GM19438 (cell line): ENCODE results near the gene KCNIP4.
"Not testable (repeated sequence)": the region's sequence is repeated elsewhere in the genome, so short reads cannot be mapped to it uniquely, and the experiment has no call there.

ENCODE experiments used
- ATAC-seq: cut with Tn5 transposase; IDR thresholded peaks from one replicate; pipeline ENCODE4 v1.9.1; 2021; ENCODE audit warnings: low read depth; ENCODE audit not compliant: unreplicated experiment

KCNIP4 gene

GRCh38 chr4:20838476-20838875, 1110.1 kb downstream of the KCNIP4 start:
- no peak for ATAC-seq

GRCh38 chr4:20832826-20833225, 1115.7 kb downstream of the KCNIP4 start:
- ATAC-seq, result no peak

DNA sequence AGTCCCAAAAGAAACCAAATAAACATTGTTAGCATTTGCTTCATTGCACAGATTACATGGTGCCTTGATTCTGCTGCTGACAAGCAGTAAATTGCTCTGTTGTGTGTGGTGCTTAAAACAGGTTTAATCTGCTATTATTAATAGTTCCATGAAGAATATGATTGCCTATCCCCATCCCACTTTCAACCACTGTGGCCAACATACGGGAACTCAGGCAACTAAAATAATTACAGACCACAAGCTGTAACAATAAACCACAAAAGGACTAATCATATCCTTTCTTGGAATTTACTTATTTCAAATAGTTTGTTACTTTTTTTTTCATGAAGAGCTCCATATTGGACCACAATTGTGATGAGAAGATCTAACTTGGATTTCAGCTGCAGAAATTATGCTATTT, 1116.8 kb downstream of the KCNIP4 start:
- no peak for ATAC-seq

DNA sequence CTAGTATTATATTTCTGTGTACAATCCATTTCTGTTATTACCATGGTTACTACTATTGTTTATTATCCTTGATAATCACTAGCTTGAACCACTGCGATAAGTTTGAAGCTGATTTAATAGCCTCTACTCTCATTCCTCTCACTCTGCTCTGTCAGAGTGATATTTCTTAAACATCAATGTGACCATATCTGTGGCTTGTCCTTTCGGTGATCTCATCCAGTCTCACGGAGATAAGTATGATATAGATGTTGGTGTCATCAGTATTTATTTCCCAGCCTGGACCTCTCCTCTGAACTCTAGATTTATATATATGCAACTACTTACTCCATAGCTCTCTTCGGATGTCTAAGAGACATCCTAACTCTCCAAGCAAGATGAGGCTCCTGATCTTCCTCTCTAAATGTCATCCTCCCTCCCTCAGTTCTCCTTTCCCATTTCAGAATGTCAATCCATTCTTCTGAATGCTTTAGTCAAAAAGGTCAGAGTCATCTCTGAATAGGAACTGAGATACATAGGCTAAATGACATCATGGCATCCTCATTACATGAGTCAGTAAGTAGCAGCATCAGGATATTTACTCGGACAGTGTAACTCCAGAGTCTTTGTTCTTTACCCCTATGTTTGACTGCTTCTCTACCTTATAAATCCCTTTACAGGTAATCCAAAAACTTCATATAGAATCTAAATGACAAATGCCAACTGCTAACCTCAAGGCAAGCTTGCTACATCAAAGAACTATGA, 1118.8 kb downstream of the KCNIP4 start:
- ATAC-seq, result no peak

DNA sequence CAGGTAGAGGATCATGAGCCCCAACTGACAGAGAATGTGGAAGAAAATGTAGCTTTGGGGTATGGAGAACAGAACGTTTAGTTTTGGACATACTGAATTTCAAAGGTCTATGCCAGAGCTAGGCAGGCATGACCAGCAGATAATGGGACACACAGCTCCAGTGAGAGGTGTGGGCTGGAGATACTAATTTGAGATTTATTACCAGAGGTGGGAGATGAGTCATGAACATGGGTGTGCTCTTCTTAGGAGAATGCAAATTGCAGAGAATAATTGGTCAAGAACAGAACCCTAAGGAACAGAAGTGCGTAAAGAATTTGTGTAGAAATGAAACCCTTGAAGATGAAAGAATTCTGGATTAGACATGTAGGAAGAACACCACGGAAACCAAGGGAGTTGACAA, 1123.1 kb downstream of the KCNIP4 start:
- no peak for ATAC-seq

GRCh38 chr4:20816287-20816686, 1132.3 kb downstream of the KCNIP4 start:
- no peak for ATAC-seq

- ATAC-seq, result no peak
Measured at GRCh38 chr4:20813700-20814099, 1134.9 kb downstream of the KCNIP4 start.

GRCh38 chr4:20809812-20810211, 1138.8 kb downstream of the KCNIP4 start:
- ATAC-seq, result no peak

DNA sequence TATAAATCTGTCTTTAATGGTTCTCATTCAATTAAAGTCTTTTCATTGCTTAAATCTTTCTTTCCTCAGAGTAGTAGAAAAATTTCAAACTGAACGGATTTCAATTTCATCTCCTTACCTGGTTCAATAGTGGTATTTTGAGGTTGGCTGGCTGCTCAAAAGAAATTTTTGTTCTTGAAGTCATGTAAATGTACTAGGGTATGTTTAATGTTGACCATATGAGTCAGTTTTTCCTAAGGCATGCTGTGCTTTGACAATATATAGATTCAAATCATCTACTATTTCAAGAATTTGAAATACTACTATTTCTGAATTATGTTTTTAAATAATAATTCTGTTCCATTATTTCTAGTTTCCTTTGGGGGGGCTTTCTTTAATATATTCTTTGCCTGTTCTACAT, 1142.9 kb downstream of the KCNIP4 start:
- ATAC-seq, result no peak

DNA sequence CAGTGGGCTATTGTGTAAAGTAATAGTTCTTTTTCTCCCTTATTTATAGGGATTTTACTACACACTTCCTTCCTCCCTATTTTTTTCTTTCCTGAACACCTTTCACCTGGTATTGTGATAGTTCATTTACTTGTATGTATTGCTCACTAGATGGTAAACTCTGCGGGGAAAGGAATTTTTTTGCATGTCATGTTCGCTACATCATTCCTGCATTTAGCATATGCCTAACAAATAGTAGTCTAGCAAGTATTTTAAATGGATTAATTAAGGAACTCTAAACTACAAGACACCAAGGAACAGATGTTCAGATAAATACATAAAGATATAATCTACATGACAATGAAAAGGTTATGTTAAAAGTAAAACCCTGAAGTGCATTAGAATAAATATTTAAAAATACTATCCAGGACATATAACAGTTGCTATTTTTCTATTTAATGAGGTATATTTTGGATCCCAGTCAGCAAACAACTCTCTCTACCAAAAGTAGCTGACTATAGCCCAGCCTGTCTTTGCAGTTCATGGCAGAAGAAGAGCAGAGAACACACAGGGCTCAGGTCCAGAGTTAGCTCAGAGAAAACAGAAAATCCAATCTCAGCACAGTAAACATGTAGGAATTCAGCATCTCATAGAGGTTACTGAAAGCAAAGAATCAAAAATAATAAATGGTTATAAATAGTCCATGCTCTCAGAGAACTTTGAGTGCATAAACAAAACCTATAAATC, 1160.5 kb downstream of the KCNIP4 start:
- ATAC-seq, result no peak

DNA sequence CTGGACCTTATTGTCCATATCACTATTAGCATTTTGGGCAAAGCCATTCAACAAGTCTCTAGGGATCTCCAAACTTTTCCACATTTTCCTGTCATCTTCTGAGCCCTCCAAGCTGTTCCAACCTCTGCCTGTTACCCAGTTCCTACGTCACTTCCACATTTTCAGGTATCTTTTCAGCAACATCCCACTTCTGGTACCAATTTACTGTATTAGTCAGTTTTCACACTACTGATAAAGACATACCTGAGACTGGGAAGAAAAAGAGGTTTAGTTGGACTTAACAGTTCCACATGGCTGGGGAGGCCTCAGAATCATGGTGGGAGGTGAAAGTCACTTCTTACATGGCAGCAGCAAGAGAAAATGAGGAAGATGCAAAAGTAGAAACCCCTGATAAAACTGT, 1165.4 kb downstream of the KCNIP4 start:
- ATAC-seq, result not testable (repeated sequence)

GRCh38 chr4:20778896-20779295, 1169.7 kb downstream of the KCNIP4 start:
- ATAC-seq, result no peak

DNA sequence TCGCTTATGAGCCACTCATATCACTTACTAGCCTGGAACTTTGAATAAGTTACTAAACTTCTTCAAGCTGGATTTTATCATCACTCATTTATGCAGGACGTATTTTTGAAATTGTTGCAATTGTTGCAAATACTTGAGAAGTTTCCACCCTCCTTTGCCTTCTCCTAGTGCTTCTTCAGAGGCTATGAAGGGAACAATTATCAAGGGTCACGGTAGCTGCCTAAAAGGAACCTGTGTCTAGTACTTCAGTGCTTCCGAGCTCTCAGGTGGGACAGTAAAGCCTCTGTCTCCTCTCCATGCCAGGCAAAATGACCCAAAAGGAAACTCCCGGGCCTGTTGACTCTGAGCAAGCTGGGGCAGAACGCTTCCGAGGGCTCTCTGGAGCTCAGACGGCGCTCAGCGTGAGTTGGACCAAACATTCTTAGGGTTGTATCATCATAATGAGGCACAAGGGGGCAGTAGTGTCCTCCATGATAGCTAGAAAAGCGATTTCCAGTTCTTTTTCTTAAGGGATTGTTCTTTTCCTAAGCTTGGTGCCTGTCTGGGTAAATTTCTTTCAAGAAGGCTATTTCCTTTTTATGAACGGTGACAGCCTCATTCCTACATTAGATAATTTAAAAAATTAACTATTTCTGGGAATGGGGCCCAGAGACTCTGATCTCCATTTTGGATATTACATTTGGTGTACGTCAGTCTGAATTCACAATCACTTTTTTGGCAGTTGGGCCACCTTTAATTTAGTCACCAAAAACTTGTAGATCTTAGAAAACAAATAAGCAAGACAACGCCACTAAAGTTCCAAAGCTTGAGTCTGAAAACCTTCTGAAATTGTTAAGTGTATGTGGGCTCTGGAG, 1175.2 kb downstream of the KCNIP4 start:
- ATAC-seq, result no peak

DNA sequence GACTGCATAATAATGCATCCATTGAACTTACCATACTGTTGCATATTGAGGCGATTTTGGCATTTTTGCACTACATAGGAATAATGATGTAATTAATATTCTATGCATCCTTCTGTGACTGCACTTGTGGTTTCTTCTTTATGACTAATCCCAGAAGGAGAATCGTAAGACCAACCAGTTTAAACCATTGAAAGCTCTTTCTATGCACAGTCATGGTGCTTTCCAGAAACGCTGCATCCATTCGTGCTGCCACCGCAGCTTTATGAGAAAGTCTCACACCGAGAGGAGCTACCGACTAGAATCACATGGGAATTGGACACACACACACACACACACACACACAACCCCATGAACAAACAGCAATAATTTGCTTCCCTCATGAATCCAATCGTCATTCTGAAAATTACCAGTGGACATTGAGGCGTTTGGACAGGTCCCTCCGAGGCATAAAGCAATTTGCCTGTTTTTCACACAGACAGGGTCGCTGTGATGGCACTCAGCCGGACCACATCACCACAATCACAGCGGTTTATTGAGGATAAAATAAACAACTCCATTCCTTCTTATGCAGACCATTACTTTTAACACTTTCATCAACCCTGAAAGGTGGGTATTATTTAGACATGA, 1184.1 kb downstream of the KCNIP4 start:
- no peak for ATAC-seq

DNA sequence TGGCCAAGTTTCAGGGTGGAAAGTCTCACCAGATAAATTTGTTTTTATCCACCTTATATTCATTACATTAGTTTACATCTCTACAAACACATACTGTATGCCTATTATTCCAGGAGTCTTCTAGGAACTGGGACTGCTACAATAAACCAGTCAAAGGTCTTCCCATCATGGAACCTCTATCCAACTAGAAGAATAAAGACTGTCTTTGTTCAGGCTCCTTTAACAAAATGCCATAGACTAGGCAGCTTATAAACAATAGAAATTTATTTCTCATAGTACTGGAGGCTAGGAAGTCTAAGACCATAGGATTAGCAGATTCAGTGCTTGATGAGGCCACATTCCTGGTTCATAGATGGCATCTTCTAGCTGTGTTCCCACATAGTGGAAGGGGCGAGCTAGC, 1186.7 kb downstream of the KCNIP4 start:
- no peak for ATAC-seq

DNA sequence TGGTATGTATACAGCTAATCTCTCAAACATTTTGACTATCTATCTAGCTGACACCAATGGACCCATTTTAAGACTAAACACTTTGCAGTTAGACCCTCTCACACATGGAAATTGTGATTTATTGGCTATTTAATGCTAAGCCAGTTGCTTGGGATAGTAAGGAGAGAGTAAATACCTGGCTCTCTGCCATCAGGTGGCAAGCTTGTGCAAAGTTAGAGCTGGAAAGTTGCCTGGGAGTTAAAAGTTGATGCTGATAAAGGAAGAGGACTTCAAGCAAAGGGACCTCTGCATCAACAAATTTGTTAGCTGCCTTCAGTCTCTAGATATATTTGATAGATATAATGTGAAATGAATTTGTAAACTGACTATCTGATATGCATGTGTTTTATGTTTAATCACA, 1187.2 kb downstream of the KCNIP4 start:
- ATAC-seq, result no peak

DNA sequence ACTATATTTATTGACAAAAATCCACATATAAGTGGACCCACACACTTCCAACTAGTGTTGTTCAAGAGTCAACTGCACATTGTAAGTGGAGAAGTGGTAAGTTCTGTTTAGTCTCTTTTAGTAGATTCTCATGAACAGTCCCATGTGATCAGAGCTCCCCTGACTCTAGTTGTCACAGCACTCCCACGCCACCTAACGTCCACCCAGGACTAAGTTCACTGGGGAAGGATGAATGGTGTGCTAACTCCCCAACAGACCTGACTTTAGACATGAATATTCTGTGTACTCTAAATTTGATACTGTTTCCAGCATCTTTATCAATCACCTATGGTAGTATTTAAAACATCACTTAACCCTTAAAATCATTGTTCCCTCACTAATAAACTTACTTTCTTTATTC, 1188.5 kb downstream of the KCNIP4 start:
- ATAC-seq, result no peak

DNA sequence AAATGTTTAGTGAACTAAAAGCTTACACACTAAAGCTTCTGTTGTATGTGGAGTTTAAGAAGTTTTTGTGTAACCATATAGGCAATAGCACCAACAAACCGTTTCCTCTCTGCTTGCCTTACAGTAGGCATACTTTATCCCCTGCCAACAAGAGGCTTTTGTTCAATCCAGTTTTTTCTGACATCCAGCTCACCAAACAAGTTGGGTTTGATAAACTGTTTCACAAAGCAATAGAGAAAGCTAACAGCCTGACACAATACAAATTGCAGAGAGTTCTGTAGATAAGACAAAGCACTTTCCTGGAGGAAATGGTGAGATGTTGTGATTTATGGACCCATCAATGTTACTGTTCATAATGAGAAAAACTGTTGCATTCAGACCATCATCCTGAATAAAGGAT, 1194.5 kb downstream of the KCNIP4 start:
- no peak for ATAC-seq

- no peak for ATAC-seq
Measured at GRCh38 chr4:20752641-20753040, 1195.9 kb downstream of the KCNIP4 start.

DNA sequence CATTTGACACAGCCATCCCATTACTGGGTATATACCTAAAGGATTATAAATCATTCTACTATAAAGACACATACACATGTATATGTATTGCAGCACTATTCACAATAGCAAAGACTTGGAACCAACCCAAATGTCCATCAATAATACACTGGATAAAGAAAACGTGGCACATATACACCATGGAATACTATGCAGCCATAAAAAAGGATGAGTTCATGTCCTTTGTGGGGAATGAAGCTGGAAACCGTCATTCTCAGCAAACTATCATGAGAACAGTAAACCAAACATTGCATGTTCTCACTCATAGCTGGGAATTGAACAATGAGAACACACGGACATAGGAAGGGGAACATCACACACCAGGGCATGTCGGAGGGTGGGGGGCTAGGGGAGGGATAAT, 1202.6 kb downstream of the KCNIP4 start:
- ATAC-seq, result not testable (repeated sequence)

GRCh38 chr4:20735931-20736330, 1212.6 kb downstream of the KCNIP4 start:
- no peak for ATAC-seq
